GM19395 (cell line): ENCODE data around the gene MFNG.
"Not testable (repeated sequence)": the region's sequence is repeated elsewhere in the genome, so short reads cannot be mapped to it uniquely, and the experiment has no call there.

ENCODE experiments used
- ATAC-seq: cut with Tn5 transposase; IDR thresholded peaks from one replicate; pipeline ENCODE4 v1.9.1; 2021; ENCODE audit warnings: mild to moderate bottlenecking, moderate library complexity; ENCODE audit not compliant: unreplicated experiment

MFNG gene

GRCh38 chr22:37476389-37477329 is 9.5 kb downstream of the MFNG start:
- no peak for ATAC-seq

- no peak for ATAC-seq
Measured at GRCh38 chr22:37474447-37475090, 11.6 kb downstream of the MFNG start.

GRCh38 chr22:37473437-37473946 is 12.7 kb downstream of the MFNG start:
- no peak for ATAC-seq

GRCh38 chr22:37472418-37473006 is 13.7 kb downstream of the MFNG start:
- ATAC-seq = no peak

- ATAC-seq = no peak
Measured at GRCh38 chr22:37471727-37472417, 14.3 kb downstream of the MFNG start.

GRCh38 chr22:37470087-37470445 is 16.1 kb downstream of the MFNG start:
- no peak for ATAC-seq

GRCh38 chr22:37469416-37470086 is 16.6 kb downstream of the MFNG start:
- ATAC-seq = no peak

GRCh38 chr22:37468201-37468695 is 17.9 kb downstream of the MFNG start:
- ATAC-seq = not testable (repeated sequence)

- ATAC-seq = no peak
Measured at GRCh38 chr22:37467391-37467955, 18.7 kb downstream of the MFNG start.

- no peak for ATAC-seq
Measured at GRCh38 chr22:37464181-37464580, 22.0 kb downstream of the MFNG start.

GRCh38 chr22:37462983-37463382 is 23.2 kb downstream of the MFNG start:
- no peak for ATAC-seq

- no peak for ATAC-seq
Measured at GRCh38 chr22:37462436-37462835, 23.7 kb downstream of the MFNG start.

- ATAC-seq = no peak
Measured at GRCh38 chr22:37461961-37462360, 24.2 kb downstream of the MFNG start.

GRCh38 chr22:37460684-37461083 is 25.5 kb downstream of the MFNG start:
- no peak for ATAC-seq

GRCh38 chr22:37459206-37459605 is 27.0 kb downstream of the MFNG start:
- ATAC-seq = no peak

- ATAC-seq = no peak
Measured at GRCh38 chr22:37457093-37457893, 28.9 kb downstream of the MFNG start.

GRCh38 chr22:37456346-37456745 is 29.8 kb downstream of the MFNG start:
- ATAC-seq = no peak

- ATAC-seq = no peak
Measured at GRCh38 chr22:37455896-37456295, 30.3 kb downstream of the MFNG start.
